GM03348 (cell line): ENCODE data around the gene SLC5A11.
"Not testable (repeated sequence)": the region's sequence is repeated elsewhere in the genome, so short reads cannot be mapped to it uniquely, and the experiment has no call there.

Experiments used
- DNase-seq: peaks from one replicate; pipeline ENCODE4 v3.0.0; 2012; ENCODE audit warnings: low spot score

SLC5A11 gene, protein sequence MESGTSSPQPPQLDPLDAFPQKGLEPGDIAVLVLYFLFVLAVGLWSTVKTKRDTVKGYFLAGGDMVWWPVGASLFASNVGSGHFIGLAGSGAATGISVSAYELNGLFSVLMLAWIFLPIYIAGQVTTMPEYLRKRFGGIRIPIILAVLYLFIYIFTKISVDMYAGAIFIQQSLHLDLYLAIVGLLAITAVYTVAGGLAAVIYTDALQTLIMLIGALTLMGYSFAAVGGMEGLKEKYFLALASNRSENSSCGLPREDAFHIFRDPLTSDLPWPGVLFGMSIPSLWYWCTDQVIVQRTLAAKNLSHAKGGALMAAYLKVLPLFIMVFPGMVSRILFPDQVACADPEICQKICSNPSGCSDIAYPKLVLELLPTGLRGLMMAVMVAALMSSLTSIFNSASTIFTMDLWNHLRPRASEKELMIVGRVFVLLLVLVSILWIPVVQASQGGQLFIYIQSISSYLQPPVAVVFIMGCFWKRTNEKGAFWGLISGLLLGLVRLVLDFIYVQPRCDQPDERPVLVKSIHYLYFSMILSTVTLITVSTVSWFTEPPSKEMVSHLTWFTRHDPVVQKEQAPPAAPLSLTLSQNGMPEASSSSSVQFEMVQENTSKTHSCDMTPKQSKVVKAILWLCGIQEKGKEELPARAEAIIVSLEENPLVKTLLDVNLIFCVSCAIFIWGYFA

DNA sequence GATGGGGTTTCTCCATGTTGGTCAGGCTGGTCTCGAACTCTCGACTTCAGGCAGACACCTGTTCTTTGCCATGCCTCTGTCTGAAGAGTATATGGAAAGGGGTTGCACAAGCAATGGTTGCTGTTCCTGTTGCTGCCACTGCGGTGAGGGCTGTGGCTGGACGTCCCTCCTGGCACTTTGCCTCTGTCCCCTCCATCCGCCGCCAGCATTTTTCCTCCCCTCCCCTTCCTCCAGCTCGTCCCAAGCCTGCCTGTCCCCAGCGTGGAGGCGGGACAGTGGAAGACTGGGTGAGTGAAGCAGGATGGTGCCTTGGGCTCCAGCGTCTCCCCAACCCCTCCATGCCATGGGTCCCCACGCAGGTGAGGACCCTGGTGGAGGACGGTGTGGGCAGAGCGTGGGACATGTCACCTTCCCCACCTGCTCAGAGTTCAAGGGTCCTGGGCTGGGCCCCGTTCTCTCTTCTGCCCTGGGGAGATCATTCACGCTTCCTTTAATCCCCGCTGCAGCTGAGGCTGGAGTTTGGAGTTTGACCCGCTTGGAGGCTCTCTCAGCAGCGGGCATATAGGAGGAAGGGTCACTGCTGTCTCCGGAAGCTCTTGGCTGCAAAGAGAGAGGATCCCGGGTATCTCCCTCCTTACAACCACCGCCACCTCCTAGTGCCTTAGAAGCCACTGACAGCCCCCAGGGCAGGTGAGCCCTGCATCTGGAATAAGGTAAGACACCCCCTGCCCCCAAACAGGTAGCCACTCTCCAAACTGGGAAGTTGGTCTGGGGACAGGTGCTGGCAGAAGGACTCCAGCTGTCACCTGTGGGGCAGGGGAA, at the start of gene SLC5A11:
TSS of gene SLC5A11 (plus strand) at position 238 of the 822 bp plus-strand sequence. CDS start 12,681 bp downstream, outside the sequence.
- no peak for DNase-seq

DNA sequence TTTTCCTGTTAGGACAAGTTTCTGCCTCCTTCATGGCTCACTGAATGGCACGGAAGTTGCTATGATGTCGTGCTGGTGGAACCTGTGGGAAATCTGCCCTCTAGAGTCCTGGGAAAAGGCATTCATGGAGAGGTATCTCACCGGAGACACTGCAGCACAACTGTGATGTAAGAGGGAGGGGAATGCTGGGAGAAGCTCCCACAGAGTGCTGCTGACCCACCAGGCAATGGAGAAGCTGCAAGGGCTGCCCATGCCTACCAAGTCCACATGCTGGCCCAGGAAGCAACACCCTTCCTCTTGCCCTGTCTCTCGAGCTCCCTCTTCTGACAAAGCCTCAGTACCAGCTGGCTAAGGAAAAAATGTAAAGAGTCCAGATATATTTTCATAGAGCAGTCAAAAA, 45.2 kb upstream of the SLC5A11 start:
- no peak for DNase-seq

DNA sequence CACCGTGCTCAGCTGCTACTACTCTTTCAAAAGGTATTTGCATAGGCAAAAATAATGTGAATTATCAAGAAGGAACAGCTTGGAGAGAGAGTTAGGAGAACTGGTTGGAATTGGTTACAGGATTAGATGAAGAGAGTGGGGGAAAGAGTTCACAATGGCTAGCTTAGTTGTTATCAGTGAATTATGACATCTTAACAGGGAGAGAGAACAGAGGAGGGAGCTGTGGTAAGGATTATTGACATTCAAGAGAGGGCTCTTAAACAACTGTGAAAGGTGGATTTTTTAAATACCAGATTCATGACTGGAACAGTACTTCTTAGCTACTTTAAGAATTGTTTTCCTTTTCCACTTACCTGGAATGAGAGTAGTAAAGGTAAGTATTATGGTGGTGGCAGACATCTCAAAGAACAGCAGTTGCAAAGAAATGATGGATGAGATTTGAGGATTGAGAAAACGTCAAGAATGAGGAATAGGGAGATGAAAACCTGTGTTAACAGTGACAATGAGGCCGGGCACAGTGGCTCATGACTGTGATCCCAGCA, 43.9 kb upstream of the SLC5A11 start:
- no peak for DNase-seq

DNA sequence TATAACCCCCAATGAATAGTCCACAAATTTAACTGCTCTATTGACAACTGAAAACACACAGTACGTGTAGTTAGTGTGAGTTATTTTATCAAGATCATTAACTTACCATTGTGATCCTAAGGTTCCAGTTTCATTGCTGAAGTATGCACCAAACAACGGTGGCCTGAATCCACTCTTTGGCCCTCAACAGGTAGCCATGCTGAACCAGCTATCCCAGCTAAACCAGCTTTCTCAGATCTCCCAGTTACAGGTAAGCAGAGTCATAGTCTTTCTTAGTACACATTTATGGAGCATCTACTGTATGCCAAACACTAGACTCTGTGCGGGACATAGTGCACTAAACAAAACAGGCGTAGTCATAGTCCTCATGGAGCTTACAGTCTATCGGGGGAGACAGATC, 40.3 kb upstream of the SLC5A11 start:
- DNase-seq: no peak

DNA sequence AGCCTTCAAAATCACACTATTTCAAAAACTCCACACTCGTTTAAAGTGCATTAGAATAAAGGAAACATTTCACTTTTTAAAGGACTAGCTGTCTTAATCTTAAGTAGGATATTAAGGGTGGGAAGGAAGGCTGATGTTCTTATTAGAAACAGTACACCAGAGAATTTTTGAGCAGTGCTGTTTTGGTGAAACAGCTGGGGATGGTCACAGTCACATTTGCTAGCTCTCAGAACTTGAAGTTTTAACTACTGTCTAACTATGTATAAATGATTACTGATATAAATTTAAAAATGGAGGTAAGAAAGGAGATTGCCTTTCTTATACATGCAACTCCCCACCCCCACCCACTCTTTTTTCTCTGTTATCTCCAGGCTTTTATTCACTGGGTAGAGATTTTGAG, 38.5 kb upstream of the SLC5A11 start:
- no peak for DNase-seq

DNA sequence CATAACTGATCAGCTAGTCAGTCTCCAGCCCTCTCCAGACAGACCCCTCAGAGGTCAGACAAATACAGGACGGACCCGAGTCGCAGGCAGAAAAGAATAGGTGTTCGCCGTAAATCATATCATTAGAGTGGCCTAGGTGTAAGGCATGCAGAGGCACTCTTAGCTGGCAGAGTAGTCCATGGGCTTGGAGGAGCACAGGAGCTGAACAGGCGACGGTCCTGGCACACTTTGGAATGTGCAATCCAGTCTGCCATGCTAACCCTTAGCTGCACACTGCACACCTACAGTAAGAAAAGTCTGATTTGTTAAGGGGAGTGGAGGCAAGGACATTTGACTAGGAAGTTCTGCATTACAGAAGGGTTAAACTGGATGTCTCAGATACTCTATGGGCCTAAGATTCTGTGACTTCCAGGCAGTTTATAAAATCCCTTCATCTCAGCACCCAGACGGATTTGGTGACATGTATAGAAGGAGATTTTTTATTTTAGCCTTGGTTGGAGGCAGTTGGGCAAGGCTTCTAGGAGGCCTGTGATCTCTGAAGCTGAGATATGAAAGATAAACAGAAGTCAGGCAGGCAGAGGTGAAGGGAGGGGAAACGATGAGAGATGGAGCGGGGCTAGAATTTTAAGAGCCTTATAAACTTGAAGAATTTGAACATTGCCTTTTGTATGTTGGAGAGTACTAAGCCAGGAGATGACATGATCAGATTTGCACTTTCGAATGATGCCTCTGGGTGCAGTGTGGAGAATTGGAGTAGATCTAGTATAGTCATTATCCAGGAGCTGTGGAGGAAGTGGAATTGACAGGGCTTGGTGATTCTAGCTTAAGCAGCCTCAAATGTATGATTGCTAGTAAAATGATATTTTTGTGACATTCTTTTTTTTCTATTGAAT, 34.6 kb upstream of the SLC5A11 start:
- DNase-seq: no peak

DNA sequence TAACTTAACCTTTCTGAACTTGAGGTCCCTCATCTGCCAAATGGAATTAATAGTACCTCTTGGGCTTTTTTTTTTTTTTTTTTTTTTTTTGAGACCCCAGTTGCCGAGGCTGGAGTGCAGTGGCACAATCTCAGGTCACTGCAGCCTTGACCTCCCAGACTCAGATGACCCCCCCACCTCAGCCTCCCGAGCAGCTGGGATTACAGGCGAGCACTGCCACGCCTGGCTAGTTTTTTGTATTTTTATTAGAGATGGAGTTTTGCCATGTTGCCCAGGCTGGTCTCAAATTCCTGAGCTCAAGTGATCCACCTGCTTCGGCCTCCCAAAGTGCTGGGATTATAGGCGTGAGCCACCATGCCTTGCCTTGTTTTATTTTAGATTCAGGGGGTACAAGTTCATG, 33.0 kb upstream of the SLC5A11 start:
- not testable (repeated sequence) for DNase-seq

DNA sequence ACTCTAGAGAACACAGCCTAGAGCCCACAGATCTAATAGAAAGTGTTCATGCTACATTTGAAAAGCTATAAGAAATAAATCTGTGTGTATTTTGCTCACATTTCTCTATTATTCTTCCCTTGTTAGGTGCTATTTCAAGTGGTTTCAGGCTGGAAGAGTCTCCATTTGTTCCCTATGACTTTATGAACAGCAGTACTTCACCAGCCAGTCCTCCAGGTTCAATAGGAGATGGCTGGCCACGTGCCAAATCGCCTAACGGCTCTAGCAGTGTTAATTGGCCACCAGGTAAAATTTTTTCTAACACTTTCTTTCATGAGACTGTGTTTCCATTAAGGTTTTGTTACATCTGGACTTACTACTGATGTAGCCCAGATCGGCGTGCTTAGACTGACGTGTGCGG, 30.7 kb upstream of the SLC5A11 start:
- no peak for DNase-seq

DNA sequence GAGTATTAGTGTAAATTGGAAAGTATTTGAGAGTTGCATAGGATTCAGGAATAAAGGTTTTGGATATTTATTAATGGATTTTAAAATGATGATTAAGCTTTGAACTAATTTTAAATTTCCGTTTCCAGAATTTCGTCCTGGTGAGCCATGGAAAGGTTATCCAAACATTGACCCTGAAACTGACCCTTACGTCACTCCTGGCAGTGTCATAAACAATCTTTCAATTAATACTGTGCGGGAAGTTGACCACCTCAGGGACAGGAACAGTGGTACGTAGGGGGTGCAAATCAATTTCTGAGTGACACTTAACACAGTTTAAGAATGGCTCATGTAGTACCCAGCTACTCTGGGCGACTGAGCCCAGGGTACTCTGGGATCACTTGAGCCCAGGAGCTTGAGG, 29.1 kb upstream of the SLC5A11 start:
- no peak for DNase-seq

DNA sequence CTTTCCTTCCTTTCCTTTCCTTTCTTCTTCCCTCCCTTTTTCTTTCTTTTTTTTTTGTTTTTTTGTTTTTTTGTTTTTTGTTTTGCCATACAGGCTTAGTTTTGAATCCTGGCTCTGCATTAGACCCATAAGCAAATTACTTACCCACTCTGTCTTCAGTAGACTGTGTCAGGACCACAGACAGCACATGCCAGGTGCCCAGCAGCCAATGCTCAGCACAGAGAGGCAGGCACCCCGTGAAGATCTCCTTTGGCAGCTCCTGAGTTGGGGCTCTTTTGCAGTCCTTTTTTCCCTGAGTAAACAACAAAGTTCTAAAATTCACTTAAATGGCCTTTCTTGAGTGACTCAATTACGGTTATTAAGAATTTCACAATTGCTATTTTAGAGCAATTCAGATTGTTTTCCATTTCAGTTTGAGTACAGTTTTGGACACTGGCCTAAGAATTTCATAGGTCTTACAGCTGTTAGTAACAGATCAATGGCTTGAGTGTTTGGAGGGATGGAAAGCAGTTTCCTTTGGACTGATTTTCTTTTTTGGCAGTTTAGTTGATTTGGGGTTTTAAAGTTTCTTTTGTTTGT, 26.2 kb upstream of the SLC5A11 start:
- DNase-seq: peak; percentile 31

DNA sequence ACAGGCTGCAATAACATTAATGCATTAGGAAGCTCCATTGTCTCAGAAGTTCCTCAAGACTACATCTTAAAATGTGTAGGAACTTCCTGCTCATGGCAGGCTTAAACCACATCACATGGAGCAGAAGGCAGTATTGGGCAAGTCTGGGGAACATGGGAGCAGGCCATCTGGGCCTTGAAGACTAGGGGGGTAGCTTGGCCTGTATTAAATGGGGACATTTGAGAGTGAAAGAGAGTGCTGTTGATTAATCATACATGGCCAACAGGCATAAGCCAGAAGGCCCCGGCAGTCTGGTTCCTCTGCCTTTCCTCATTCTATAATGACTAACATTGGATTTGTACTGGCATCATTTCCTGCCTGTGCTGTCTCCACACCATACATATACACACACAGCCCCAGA, 25.2 kb upstream of the SLC5A11 start:
- no peak for DNase-seq

DNA sequence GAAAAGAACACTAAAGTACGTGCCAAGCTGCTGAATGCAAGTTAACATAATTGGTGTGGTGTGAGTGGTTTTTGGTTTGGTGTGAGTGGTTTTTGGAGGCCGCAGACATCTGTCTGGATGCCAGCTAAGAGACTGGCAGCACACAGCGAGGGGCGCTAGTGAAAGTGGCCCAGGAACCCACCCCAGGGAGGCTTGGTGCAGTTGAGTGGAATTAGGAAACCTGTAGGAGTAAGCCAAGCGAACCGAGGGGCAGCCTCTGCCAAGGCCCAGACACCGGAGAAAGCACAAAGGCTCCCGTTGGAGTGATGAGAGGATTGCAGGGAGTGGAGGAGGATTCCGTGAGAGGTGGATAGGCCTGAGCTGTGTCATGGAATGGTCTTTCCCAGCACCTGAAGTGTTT, 24.6 kb upstream of the SLC5A11 start:
- no peak for DNase-seq

DNA sequence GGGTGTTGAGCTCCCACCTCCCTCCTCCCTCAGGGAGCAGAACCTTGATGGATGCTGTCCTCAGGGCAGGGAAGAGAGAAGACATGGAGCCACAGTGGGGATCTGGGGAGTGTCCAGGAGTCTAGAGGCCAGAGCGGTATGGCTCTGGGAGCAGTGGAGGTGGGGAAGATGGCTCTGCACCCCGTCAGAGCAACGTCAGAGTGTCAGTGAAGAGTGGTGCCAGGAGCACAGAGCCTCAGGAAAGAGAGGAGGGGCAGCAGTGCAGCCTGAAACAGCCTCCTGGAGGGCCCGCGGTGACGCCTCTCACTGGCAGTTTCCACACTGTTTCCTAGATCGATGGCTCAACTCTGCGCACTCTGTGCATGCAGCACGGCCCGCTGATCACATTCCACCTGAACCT, 23.2 kb upstream of the SLC5A11 start:
- no peak for DNase-seq

DNA sequence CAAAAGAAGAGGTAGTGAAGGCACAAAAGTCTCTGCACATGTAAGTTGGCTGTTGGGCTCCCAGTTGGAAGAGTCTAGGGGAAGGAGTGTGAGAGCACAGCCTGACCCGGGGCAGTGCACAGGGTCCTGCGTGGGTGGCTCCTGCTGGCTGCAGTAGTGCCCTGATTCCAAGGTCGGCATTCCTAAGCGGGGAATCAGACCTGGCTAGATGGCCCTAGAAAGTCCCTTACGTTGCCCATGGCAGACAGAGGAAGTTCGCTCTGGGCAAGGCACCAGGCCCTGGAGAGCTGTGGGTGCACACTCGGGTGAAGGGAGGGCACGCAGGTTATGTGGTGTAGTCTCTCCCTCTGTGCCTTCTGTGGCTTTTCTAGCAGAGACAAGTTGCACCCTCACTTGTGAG, 22.8 kb upstream of the SLC5A11 start:
- no peak for DNase-seq

DNA sequence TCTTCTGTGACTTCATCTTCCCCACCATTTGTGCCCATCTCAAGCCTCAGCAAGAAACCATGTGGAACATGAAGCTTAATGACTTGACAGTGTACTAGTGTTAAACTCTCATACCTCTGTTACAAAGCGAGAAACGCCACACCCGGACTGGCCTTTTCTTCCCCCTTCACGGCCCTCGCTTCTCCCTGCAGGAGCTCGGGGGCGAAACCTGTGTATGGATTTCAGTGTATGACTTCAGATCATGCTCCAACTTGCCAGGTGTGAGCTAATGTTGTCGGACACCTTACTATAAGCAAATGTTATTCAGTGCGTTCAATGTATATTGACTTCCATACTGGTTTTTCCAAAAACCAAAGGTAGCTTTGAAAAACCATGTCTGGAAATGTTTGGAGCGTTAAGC, 20.1 kb upstream of the SLC5A11 start:
- no peak for DNase-seq

DNA sequence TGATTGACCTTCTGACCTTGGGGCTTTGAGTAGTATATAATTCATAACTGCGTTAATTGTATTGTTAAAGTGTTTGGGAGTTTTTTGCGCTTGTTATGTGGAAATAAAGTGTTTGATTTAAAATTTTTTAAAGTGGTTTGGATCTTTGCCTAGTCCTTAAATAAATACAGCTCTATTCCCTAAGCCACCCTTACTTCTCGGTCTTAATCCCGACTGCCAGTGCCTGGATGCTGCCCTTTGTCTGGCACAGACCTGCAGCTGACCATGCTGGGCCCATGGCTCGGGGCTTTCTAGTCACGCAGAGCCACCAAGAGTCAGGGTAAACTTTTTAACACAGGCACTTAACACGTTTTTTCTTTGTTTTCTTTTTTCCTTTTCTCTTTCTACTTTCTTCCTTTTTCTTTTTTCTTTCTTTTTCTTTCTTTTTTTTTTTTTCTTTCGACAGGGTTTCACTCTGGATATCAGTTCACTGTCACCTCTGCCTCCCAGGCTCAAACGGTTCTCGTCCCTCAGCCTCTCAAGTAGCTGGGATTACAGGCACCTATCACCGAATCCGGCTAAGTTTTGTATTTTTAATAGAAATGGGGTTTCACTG, 19.6 kb upstream of the SLC5A11 start:
- DNase-seq: no peak

DNA sequence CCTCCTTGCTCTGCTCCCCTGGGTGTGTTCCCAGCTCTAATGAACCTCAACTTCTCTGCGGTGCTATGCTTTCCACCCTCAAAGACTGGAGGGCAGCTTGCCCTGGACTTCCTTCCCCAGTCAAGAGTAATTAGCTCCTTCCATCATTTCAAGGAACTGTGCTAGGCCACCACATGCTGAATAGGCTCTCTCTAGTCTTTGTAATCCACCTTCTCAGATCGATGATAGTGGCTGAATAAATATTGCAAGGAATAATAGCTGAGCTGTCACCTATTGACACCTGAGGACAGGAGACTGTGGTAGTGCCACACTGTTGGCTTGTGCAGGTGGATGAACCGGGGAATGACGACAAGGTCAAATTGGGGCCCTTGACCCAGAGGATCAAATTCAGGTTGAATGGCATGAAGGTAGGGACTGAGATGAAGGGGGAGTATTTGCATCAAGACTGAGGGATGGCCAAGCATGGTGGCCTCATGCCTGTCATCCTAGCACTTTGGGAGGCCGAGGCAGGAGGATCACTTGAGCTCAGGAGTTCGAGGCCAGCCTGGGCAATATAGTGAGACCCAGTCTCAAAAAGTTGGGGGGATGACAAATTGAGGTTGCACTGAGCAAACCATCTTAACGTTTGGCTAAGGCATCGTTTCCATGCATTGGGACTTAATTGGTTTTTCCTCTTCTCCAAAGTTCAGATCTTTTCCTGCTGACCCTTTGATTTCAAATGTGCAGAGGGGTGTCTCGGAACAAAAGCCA, 18.8 kb upstream of the SLC5A11 start:
- DNase-seq: no peak

DNA sequence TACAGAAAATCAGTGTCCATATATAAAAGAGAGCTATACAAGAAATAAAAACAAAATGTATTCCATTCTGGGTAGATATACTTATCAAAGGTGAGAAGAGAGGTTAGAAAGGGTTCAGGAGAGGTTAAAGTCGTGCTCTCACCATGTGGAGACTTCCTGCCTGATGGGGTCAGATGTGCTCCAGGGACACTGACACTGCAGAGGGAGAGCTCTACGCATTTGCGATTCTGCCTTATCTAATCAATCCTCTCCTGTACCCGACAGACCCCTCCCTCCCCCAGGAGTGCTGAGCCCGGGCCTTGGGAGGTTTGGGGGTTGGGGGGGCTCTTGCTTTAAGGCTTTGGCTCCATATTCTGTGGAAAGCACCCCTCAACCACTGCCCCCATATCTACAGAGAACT, 16.6 kb upstream of the SLC5A11 start:
- DNase-seq: no peak

DNA sequence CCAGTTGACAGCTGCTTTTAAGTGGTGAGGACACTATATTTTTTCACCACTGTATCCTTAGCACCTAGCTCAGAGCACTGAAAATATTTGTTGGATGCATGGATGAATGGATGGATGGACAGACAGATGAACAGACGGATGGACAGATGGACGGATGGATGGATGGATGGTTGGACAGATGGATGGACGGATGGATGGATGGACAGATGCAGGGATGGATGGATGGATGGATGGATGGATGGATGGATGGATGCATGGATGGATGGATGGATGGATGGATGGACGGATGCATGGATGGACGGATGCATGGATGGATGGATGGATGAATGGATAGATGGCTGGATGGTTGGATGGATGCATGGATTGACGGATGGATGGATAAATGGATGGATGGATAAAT, 12.4 kb upstream of the SLC5A11 start:
- DNase-seq: no peak
